IPS-15b (cell line): ENCODE measurements around the gene NEO1.

Source experiments
- H3K27me3 ChIP-seq: one replicate; pipeline ENCODE4 v1.6.1; 2013; ENCODE audit warnings: low read length; ENCODE audit not compliant: control insufficient read depth, insufficient read depth
- H3K36me3 ChIP-seq: one replicate; pipeline ENCODE4 v1.6.1; 2013; ENCODE audit warnings: low read length; ENCODE audit not compliant: control insufficient read depth, insufficient read depth
- H3K4me1 ChIP-seq: one replicate; pipeline ENCODE4 v1.6.1; 2013; ENCODE audit warnings: mild to moderate bottlenecking, low read length; ENCODE audit not compliant: control insufficient read depth, insufficient read depth
- H3K4me3 ChIP-seq: one replicate; pipeline ENCODE4 v1.5.1; 2013; ENCODE audit warnings: low read depth, low read length
- H3K9ac ChIP-seq: one replicate; pipeline ENCODE4 v1.6.1; 2013; ENCODE audit warnings: low read depth, mild to moderate bottlenecking, low read length
- H3K9me3 ChIP-seq: one replicate; pipeline ENCODE4 v1.6.1; 2013; ENCODE audit warnings: mild to moderate bottlenecking, low read length; ENCODE audit not compliant: control insufficient read depth, insufficient read depth

NEO1 gene

GRCh38 chr15:73334086-73334485, 281.8 kb downstream of the NEO1 start:
- Histone ChIP-seq H3K4me3 (no peak overlapping the region), H3K9ac (no peak overlapping the region), H3K4me1 (no peaks in the 10 kb centered on the region), H3K36me3 (peaks cover 19% of the 10 kb centered on the region), H3K9me3 (no peaks in the 10 kb centered on the region), H3K27me3 (no peaks in the 10 kb centered on the region)

DNA sequence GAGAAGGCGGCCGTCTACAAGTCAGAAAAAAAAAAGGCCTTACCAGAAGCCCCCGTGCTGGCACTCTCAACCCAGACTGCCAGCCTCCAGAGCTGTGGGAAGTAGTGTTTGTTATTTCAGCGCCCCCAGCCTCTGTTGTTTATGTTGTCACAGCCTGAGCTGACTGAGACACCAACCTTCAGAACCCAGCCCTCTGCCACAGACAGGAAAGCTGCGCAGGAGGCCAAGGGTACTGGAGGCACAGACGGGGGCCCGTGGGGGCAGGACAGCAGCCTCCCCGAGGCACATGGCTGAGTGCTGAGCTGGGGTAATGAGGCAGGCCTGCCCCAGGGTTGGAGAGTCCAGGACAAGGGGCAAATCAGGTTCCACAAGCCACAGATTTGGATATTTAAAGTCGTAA, 282.8 kb downstream of the NEO1 start:
- H3K36me3 ChIP-seq = peaks cover 14% of the 10 kb centered on the region

DNA sequence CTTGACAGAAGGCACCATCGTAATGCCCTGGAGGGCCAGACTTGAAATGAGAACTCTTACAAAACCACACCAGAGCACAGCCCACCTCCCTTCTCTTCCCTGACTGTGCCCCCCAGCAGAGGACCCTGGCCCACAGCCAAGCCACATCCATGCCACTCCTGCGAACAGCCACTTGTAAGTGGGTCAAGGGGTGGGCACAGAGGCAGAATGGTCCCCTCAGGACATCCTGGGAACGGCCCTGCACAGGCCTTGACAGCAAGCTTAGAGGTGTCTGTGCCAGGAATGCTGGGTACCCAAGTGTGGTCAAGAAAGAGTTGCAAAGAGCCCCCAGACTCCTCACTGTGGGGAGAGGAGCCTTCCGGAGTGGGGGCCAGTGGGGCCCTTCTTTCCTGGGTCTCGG, 283.2 kb downstream of the NEO1 start:
- no peaks in the 10 kb centered on the region for H3K4me1 ChIP-seq
- H3K9me3 ChIP-seq = no peaks in the 10 kb centered on the region
- no peak overlapping the region for H3K9ac ChIP-seq
- H3K27me3 ChIP-seq = no peaks in the 10 kb centered on the region
- no peak overlapping the region for H3K4me3 ChIP-seq
- H3K36me3 ChIP-seq = peaks cover 14% of the 10 kb centered on the region

More for the DNA sequence above, 282.8 kb downstream of the NEO1 start:
- H3K9me3 ChIP-seq = no peaks in the 10 kb centered on the region
- no peak overlapping the region for H3K4me3 ChIP-seq
- no peaks in the 10 kb centered on the region for H3K4me1 ChIP-seq
- H3K9ac ChIP-seq = no peak overlapping the region
- no peaks in the 10 kb centered on the region for H3K27me3 ChIP-seq

- Histone ChIP-seq H3K4me3 (no peak overlapping the region), H3K4me1 (no peaks in the 10 kb centered on the region), H3K36me3 (peaks cover 11% of the 10 kb centered on the region), H3K9me3 (no peaks in the 10 kb centered on the region), H3K9ac (no peak overlapping the region), H3K27me3 (no peaks in the 10 kb centered on the region)
These were observed 284.5 kb downstream of the NEO1 start for GRCh38 chr15:73336756-73337155.

DNA sequence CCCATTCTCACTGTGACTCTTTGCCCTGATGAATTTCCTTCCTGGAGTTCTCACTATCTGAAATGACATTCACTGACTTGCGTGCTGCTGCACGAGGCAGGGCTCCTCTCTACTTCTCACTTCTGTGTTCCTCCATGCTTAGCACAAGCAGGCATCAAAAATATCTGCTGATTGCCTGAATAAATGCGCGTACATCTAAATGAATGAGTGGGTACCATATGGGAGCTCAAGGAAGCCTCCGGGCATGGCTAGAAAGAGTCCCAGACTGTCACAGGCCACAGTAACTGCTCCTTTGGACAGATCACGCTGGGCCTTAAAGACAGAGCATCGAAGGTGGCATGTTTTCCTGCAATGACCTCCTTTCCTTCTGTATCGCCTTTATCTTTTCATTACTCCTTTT, 284.9 kb downstream of the NEO1 start:
- Histone ChIP-seq H3K9me3 (no peaks in the 10 kb centered on the region), H3K27me3 (no peaks in the 10 kb centered on the region), H3K9ac (no peak overlapping the region), H3K4me1 (no peaks in the 10 kb centered on the region), H3K36me3 (peaks cover 9% of the 10 kb centered on the region), H3K4me3 (no peak overlapping the region)

GRCh38 chr15:73338058-73338457, 285.8 kb downstream of the NEO1 start:
- Histone ChIP-seq H3K9ac (no peak overlapping the region), H3K36me3 (peaks cover 9% of the 10 kb centered on the region), H3K27me3 (no peaks in the 10 kb centered on the region), H3K9me3 (no peaks in the 10 kb centered on the region), H3K4me3 (no peak overlapping the region), H3K4me1 (no peaks in the 10 kb centered on the region)

DNA sequence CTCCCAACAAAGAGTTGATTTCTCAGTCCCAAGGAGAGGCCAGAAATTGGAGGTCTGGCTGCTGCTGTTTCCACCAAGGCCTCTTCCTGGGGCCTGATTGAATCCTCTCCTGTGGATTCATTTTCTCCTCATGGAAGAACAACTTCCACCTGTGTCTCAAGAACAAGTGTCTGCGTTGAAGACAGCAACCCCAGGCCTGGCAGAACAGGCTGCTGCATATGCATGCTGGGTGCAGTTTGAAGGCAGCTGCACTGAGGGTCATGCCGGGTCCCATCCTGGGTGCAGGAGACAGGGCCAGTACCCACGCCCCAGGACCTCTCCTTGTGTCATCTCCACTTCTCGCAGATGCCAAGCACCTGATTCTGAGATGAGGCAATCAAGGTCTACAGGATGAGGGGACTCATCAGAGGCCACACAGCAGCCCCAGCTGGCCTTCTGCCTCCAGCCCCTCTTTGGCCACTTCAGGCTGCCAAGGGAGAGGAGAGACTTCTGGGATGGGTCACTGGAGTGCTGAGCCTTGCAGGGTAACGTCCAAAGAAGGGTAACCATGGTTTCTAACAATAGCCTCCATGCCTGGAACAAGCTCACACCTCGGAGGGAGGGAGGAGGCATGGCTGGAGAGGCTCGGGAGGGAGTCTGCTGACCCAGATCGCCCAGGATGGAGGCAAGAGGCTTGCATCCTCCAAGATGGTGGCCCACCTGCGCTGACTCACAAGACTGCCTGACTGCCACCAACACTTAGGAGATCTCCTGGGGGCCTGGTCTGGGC, 286.5 kb downstream of the NEO1 start:
- H3K36me3 ChIP-seq = peaks cover 9% of the 10 kb centered on the region
- no peak overlapping the region for H3K4me3 ChIP-seq
- H3K4me1 ChIP-seq = no peaks in the 10 kb centered on the region
- no peak overlapping the region for H3K9ac ChIP-seq
- H3K9me3 ChIP-seq = no peaks in the 10 kb centered on the region
- H3K27me3 ChIP-seq = no peaks in the 10 kb centered on the region

- Histone ChIP-seq H3K4me3 (no peak overlapping the region), H3K27me3 (no peaks in the 10 kb centered on the region), H3K36me3 (peaks cover 9% of the 10 kb centered on the region), H3K9ac (no peak overlapping the region), H3K9me3 (no peaks in the 10 kb centered on the region), H3K4me1 (no peaks in the 10 kb centered on the region)
These were observed 288.4 kb downstream of the NEO1 start for GRCh38 chr15:73340502-73341192.

DNA sequence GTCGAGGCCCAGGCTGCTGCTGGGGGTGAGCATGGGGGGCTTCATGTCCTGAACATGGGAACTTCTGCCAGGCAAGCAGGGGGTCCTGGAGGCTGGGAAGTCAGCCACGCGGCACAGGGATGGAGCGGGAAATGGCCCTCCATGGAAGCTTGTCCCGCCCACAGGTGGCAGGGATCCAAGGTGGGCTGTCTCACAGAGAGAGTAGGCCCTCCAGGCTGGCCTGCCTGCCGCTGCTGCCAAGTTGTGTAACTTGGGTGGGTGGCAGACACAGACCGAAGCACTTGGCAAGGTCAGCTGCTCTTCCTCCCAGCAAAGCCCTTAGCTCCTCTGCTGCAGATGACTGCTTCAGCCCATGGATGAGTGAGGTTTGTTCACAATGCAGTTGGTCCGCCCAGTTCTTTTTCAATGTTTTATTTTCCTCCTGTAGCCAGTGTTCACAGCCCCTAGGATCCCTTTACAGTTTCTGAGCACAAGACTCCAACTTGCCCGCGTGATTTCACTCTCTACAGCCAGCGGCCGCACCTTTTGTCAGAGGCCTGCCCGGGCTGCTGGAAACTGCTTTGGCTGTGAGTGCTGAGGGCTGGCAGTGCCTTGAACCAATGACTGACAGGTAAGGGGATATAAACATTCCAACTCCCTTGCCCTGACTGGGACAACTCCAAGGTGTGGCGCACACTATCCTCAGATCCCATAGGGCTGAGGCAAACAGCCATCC, 289.8 kb downstream of the NEO1 start:
- Histone ChIP-seq H3K9ac (no peak overlapping the region), H3K36me3 (peaks cover 9% of the 10 kb centered on the region), H3K4me3 (no peak overlapping the region), H3K9me3 (no peaks in the 10 kb centered on the region), H3K27me3 (no peaks in the 10 kb centered on the region), H3K4me1 (no peaks in the 10 kb centered on the region)

- H3K4me3 ChIP-seq = no peak overlapping the region
- no peaks in the 10 kb centered on the region for H3K36me3 ChIP-seq
- no peak overlapping the region for H3K9ac ChIP-seq
- H3K27me3 ChIP-seq = no peaks in the 10 kb centered on the region
- H3K4me1 ChIP-seq = peaks cover 6% of the 10 kb centered on the region
- H3K9me3 ChIP-seq = no peaks in the 10 kb centered on the region
These were observed 291.8 kb downstream of the NEO1 start for GRCh38 chr15:73344056-73344455.

DNA sequence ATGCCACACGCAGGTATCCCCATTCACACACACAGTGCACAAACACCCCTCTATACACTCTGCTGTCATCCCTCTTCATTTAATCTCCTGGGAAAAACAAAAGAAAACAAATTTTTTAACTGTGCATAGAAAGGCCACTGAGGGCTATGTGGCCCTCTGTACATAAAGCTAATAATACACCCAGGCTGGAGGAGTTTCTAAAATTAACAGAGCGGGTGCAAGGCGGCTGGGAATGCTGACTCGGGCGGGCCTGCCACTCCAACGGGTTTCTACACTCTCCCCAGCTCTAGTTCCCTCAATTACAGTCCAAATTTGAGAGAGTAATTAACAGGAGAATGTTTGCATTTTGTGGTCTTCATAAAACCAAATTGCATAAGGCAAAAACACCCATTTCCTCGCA, 293.4 kb downstream of the NEO1 start:
- no peak overlapping the region for H3K9ac ChIP-seq
- no peaks in the 10 kb centered on the region for H3K27me3 ChIP-seq
- H3K4me1 ChIP-seq = peaks cover 6% of the 10 kb centered on the region
- H3K9me3 ChIP-seq = no peaks in the 10 kb centered on the region
- no peaks in the 10 kb centered on the region for H3K36me3 ChIP-seq
- no peak overlapping the region for H3K4me3 ChIP-seq
